IPS DF 19.7 (cell line): ENCODE data around the gene PDE4D.

Experiments
- DNase-seq: peaks from one replicate; pipeline ENCODE4 v3.0.0-alpha.2; 2013; ENCODE audit warnings: low read depth, low spot score

PDE4D gene

GRCh38 chr5:59554501-59554900, 339.0 kb downstream of the PDE4D start:
- no peak for DNase-seq

DNA sequence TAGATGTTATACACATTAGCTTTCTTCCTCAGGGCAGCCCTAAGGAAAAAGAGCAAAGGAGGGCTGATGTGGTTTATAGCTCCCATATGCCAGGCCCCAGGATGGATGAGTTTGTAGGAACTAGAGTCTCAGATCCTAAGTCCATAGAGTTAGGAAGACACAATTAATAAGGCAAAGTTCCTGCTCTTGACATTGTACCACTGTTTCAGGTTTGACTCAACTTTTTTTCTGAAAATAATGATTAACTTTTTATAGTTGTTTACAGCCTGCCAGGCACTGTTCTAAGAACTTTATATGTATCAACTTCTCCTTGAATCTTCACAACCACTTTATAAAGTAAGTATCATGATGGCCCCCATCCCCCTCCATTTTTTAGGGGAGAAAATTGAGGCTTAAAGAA, 339.5 kb downstream of the PDE4D start:
- no peak for DNase-seq

GRCh38 chr5:59548807-59549357, 344.6 kb downstream of the PDE4D start:
- no peak for DNase-seq

- no peak for DNase-seq
These were observed 345.8 kb downstream of the PDE4D start for GRCh38 chr5:59547731-59548130.

DNA sequence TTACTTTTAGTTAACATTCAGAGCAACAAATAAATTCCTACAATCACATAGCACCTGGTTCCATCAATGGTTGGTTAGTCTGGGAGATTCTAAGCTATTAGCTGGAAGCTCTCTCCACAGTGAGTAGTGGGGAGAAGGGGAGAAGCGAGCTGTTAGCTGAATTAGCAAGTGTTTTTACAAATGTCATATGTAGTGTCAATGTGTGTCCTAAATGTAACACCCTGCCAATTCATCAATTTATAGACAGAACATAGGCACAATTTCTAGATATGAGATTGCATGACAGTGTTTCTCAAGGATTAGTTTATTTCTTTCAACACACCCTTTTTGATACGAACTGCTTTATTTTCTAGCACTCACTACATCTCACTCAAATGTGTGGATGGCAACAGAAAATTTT, 349.0 kb downstream of the PDE4D start:
- DNase-seq, result no peak

DNA sequence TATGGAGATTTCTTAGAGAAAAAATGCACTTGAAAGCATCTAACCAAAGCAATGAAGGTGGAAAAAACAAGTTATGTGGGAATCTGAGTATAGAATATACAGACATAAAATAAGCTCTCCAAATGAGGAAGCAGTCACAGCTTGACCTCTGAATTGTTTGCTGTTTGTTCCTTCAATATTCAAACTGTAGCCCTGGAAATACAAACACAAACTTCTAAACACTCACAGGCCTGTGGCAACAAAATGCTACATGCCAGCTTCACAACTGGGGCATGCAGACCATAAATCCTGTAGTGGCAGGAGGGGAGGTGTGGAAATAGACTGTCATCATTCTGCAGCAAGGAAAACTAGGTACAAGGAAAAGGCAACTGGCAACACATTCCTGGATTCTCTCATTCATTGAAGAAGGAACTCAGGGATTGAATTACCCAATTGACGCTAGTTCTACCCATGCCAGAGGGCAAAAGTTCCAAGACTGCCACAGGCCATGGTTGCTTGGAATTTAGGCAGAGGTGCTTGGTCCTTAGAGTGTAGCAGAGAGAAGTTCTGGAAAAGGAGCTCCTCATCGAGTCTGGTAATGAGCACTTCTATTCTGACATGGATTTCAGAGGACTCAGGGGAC, 349.6 kb downstream of the PDE4D start:
- DNase-seq, result no peak

GRCh38 chr5:59542851-59543820, 350.4 kb downstream of the PDE4D start:
- DNase-seq, result no peak

GRCh38 chr5:59542306-59542705, 351.2 kb downstream of the PDE4D start:
- no peak for DNase-seq

DNA sequence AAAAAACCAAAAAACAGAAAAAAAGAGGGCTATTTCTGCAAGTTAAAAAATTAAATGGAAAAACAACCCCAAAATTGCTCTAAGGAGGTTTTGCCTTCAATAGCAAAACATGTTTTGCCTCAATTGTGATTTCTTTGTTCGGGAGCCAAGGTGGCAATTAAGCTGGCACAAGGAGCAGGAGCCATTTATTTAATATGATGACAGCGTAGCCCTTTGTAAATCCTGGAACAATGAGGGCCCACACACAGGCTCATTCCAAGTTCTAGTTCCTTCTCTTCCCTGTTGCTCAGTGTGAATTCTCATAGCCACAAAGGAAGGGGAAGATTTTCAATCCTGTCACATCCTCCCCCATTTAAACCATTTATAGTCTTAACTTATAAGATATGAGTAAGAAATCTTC, 353.2 kb downstream of the PDE4D start:
- DNase-seq, result no peak

DNA sequence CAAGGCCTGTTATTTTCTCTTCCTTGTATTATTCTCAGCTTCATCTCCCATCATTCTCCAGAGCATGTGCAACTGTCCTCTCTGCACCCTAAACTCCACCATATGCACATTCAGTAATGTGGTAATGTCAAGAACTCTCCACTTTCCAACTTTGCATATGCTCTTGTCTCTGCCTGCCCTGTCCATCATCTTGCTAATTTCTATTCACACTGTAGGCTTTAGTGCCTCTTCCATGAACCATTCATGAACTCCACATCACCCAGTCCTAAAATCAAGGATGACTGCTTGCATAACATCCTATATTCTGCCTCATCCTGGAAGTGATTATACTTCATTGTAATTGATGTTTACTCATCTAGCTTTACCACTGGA, 354.8 kb downstream of the PDE4D start:
- no peak for DNase-seq

GRCh38 chr5:59537961-59538749, 355.4 kb downstream of the PDE4D start:
- no peak for DNase-seq

DNA sequence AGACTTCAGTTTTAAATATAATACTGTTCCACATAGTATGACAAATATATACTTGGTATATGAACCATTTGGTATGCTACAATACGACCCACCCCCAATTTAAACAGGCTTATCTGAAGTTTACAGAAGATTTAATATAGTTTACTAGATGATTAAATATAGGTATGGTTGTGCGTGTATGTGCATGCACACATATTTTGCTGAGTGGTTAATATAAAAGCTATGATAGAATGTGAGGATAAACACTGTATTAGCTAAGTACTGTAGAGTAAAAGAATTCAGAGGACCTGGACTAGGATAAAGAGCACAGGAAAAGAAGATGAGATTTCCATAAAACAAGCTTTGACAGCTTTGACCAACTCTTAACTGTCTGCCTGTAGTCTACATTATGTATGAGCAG, 356.7 kb downstream of the PDE4D start:
- no peak for DNase-seq

- DNase-seq, result no peak
These were observed 358.0 kb downstream of the PDE4D start for GRCh38 chr5:59535561-59535960.

DNA sequence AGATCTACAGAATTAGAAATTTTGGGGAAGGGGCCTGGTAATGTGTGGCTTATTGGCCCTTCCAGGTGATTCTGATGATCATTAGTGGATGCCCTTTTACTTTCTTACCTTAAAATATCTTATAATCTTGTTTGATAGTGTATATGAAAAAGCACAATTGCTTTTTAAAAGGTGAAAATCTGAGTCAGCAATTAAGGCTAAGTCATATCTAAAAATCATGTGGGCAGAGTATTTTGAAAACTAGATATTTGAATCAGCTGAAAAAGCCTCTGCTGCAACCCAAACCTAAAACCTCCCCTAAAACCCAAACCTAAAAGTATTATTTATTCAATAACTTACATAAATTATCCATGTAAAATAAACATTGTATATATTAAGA, 359.8 kb downstream of the PDE4D start:
- no peak for DNase-seq

- no peak for DNase-seq
These were observed 360.4 kb downstream of the PDE4D start for GRCh38 chr5:59532979-59533729.

DNA sequence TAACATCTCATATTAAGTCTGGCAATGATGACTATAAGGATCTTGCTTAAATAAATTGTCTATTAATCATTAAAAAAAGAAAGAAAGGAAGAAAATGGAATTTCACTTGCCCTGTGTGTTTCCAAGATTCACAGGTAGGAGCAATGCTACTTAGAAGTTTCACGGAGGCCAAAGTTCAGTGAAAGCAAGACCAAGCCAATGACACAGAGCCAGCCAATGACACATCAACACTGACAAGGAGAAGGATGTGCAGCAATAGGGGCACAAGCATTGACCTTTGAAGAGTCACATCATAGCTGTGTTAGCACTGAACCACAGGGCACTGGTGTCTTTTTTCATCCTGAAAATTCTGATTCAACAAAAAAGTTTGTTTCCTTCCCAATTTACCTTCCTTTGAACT, 364.3 kb downstream of the PDE4D start:
- DNase-seq, result no peak

DNA sequence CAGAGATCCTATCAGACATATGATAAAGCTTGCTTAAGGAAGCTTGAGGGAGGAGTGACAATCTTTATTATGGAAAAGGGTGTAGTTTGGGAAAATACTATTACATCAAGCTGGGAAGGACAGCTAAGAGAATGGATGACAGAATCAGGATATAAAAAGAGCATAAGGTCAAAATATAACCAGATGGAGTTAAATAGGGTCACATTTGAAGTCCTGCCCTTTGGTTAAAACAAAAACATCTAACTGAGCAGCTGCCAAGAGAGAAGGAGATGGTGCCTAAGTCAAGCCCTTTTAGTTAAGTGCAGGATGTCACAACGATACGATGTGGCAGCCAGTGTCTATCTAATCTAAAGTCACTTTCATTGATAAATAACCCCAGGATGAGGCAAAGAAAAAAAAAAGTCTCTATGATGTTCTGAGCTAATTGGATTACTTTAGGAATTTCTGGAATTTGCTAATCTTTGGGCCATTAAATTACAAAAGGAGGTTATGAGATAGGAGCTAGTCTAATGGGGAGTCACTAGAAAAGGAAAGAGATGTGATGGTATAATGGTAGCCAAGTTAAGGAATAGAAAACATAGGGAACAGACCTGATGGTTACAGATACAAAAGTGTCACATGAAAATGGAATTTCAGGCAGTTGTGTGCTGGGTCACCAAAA, 365.2 kb downstream of the PDE4D start:
- no peak for DNase-seq

GRCh38 chr5:59525957-59526356, 367.6 kb downstream of the PDE4D start:
- DNase-seq, result no peak

- no peak for DNase-seq
These were observed 368.2 kb downstream of the PDE4D start for GRCh38 chr5:59525311-59525710.

DNA sequence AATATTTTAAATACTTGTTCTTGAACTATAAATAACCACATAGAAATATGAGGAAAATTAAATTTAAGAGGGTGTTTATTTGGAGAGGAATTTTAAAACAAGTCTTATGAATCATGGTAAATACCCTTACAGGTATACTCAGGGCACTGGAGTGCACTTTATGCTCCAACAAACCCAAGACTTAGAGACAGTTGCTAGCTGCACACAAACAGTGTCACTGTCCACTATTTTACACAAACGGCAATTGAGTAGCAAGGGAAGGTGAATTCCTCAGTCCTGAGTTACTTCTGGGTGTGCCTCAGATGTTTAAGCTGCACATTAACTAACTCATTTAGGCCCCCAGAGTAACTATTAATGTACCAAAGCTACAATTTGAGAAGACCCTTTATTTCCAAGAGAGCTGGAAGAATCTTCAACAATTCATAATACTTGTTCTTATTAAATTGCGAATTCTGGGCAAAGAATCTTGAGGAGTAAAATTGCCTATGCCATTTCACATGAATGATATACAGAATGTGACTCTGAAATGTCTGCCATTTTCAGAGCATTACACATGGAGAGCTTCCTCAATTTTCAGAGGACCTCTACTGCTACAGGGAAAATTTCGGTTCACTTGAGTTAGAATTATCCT, 371.2 kb downstream of the PDE4D start:
- no peak for DNase-seq
